GM21526 (cell line): ENCODE results near the gene GPR108.
"Not testable (repeated sequence)": the region's sequence is repeated elsewhere in the genome, so short reads cannot be mapped to it uniquely, and the experiment has no call there.

Source experiments
- ATAC-seq: cut with Tn5 transposase; IDR thresholded peaks from one replicate; pipeline ENCODE4 v1.9.1; 2021; ENCODE audit warnings: moderate library complexity; ENCODE audit not compliant: unreplicated experiment, low FRiP score

GPR108 gene

DNA sequence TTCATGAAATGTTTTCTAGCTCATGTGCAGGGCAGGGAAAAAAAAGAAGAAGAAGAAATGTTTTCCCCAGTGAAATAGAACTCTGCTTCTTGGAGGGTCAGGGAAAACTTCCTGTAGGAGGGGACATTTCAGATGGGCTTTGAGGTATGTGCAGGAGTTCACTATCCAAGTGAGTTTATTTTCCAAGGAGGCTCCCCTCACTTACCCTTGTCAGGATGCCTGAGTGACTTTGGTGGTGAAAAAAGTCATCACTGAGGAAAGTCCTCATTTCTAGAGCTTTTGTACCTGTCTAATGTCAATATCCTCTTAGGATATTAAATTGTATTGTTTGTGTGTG lies 16.3 kb downstream of the GPR108 start:
- no peak for ATAC-seq

DNA sequence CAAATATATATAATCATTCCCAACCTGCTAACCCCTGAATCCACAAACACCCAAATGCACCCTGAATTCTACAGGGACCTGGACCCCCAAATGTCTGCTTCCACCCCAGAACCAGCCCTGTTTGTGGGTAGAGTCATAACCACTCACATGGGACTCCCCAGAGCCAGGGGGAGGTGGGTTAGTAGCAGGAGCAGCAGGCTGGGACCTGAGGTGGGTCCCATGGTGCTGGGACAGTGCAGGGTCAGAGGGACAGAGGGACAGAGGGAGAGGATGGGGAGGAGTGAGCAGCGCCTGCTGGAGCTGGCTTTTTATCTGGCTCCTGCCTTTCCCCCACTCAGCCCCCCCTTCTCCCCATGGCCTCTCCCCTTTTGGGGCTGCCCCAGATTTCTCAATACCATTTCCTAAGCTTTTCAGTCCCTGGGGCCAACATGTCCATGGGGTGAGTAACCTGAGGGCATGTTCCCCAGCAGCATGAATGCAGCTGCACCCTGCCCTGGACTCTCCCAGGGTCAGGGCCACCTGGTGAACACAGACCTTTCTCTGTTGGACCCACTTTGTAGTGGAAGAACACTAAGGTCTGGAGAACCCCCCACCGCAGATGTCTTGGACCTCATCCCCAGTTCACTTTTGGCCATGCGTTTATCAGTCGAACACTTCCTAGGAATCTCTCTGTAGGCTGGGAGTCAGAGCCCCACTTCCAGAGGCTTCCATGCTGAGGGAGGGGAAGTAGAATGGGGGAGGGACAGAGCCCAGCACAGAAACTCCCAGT lies 16.8 kb downstream of the GPR108 start, which contains the start of gene C3:
TSS of gene C3 (minus strand) at position 282 of the 769 bp plus-strand sequence. CDS start at position 221, 61 bp downstream.
- ATAC-seq = no peak

DNA sequence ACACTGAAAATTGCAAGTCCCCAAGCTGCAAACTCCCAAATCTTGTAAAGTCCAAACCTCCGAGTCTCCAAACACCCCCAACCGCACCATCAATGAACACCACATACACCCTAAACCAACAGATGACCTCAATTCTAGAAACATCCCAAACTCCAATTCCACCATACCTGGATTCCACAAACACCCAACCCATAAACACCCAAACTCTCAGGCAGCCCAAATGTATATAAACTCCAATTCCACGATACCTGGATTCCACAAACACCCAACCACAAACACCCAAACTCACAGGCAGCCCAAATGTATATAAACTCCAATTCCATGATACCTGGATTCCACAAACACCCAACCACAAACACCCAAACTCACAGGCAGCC lies 17.4 kb downstream of the GPR108 start:
- no peak for ATAC-seq

GRCh38 chr19:6719540-6719861 lies 17.9 kb downstream of the GPR108 start:
- ATAC-seq = no peak

- ATAC-seq = no peak
These were observed 18.4 kb downstream of the GPR108 start for GRCh38 chr19:6718741-6719539.

GRCh38 chr19:6718111-6718740 lies 19.2 kb downstream of the GPR108 start:
- no peak for ATAC-seq

- ATAC-seq = no peak
These were observed 19.9 kb downstream of the GPR108 start for GRCh38 chr19:6717441-6717971.

- no peak for ATAC-seq
These were observed 20.3 kb downstream of the GPR108 start for GRCh38 chr19:6717036-6717435.

GRCh38 chr19:6716610-6716970 lies 20.8 kb downstream of the GPR108 start:
- ATAC-seq = no peak

DNA sequence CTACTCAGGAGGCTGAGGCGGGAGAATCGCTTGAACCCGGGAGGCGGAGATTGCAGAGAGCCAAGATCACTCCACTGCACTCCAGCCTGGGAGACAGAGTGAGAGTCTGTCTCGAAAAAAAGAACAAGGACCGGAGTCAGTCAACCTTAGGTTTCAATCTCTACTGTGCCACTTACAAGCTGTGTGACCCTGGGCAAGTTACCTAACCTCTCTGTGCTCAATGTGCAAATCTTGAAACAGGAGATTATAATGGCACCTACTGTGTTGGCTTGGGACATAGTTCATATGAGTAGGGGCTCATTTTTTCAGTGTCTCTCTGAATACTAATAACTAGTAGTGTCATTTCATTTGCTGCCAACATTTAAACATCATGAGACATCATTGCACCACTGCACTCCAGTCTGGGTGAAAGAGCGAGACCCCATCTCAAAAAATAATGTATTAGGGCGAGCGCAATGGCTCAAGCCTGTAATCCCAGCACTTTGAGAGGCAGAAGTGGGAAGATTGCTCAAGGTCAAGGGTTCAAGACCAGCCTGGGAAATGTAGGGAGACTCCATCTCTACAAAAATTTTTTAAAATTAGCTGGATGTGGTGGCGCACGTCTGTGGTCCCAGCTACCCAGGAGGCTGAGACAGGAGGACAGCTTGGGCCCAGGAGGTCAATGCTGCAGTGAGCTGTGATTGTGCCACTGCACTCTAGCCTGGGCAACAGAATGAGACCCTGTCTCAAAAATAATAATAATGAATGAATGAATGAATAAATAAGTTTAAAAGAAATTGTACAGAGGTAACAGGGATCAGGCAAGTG lies 22.4 kb downstream of the GPR108 start:
- no peak for ATAC-seq

GRCh38 chr19:6713773-6714692 lies 23.3 kb downstream of the GPR108 start:
- no peak for ATAC-seq

DNA sequence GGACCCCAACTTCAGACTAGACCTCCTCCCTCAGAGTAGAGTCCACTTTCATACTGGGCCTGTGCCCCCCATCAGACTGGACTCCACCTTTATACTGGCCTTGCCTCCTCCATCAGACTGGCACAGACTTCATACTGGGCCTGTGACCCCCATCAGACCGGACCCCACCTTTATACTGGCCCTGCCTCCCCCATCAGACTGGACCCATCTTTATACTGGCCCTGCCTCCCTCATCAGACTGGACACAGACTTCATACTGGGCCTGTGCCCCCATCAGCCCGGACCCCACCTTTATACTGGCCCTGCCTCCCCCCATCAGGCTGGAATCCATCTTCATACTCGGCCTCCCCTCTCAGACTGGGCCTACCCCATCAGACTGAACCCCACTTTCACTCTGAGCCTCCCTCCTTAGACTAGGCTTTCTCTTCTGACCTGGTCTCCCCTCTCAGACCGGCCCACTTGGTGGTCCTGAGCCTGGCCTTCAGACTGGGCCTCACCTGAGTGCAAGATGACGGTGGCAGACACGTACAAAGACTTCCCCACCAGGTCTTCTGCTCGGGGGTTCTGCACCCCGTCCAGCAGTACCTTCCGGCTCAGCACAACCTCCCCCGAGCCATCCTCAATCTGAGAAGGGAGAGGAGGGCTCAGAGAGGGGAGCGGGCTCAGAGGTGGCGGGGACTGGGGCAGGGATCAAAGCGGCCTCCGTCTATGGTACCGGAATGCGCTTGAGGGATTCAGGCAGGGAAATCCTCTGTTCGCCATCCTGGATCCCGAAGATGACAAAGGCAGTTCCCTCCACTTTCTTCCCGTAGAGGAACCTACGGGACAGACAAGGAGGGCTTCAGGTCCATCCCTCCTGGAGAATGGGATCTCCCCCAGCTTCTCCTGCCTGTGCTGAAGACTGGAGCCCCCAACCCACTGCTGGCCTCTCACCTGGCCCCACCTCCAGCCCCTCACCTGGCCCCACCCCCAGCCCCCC lies 24.4 kb downstream of the GPR108 start:
- no peak for ATAC-seq

DNA sequence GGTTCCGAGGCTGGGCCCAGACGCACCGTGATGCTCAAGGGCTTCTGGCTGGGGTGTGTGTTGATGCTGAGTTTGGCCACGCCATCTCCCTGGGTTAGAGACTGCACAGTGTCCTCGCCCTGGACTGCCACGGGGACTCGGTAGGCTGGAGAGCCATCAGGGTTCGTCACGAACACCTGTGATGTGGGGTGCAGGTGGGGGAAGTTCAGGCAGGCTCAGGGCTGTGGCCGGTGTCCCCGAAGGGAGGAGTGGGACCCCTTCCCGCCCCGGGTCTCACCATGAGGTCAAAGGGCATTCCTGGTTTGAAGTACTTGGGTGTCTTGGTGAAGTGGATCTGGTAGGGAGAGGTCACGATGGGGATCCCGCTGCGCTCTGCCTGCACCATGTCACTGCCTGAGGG lies 25.1 kb downstream of the GPR108 start:
- ATAC-seq = no peak

DNA sequence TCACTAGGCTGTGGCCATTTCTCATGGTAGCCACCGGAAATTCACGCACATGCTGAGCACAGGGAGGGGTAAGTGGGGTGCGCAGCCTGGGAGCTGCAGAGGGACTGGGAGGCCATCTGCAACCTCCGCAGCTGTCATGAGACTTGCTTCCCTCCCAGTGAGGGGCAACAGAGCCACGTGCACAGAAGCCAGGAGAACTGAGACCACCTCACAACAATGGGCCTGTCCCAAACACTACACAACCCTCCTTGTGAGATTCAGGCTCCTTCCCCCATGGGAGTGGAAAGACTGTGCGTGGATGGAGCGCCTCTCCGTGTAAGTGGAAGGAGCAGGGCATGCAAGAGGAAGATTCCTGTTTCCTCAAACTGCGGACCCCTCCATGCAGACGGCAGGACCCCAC lies 25.8 kb downstream of the GPR108 start:
- ATAC-seq = no peak

- no peak for ATAC-seq
These were observed 26.4 kb downstream of the GPR108 start for GRCh38 chr19:6711078-6711361.

DNA sequence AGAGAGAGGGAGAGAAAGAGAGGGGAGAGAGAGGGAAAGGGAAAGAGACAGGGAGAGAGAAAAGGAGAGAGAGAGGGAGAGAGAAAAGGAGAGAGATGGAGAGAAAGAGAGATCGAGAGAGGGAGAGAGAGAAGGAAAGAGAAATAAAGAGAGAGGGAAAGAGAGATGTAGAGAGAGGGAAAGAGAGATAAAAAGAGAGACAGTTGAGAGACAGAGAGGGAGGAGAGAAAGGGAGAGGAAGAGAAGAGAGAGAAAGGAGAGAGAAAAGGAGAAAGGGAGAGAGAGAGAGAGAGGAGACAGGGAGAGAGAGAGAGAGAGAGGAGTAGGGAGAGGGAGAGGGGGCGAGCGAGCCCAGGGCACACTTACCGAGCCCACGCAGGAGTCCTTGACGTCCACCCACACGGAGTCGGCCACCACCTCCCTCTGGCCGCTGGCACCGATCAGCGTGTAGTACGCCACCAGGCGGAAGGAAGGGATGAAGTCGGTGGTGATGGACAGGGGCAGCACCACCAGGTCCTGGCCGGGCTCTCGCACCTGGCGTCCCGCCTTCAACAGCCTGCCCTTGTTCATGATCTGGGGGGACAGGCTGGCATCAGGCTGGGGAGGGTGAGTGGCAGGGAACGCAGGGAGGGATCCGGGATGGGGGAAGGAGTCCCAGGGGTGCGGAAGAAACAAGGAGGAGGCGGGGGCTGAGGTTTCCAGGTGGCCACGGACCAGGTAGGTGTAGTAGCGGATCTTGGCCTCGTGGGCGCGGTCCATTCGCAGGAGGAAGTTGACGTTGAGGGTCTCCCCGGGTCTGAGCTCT lies 26.9 kb downstream of the GPR108 start:
- no peak for ATAC-seq

DNA sequence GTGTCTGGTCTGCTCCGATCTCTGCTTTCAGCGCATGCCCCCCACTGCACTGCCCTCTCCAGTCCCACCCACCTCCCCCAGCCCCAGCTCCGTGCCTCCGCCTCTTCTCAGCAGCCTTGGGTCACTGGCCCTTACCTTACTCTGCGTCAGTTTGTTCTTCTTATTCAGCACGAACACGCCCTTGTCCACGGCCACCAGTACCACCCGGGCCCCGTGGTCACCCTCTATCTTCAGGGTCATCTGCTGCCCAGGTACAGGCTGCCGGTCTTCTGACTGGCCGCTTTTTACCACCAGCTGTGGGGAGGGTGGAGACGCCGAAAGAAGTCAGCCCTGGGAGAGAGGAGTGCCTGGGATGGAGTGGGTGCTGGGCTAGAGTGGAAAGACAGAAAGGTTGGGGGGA lies 27.8 kb downstream of the GPR108 start:
- no peak for ATAC-seq

- ATAC-seq = not testable (repeated sequence)
These were observed 28.5 kb downstream of the GPR108 start for GRCh38 chr19:6708913-6709312.
